ENCODE measurements around the gene TEKT5. TPM values are rescaled to one million over a fixed set of nuclear protein-coding genes. Genes with fewer than 3 reads are reported as not detected.

Gene TEKT5
- total RNA-seq, 1 experiment from 2014 or later, result not detected

- intact Hi-C loops (cut with micrococcal nuclease; ENCODE audit: unreplicated experiment), result loop anchor here (10.0 kb wide), 1 partner anchor 60 kb away; no protein-coding TSS in a partner anchor
- in situ Hi-C loops (cut with HindIII; ENCODE audit: low pct_unique_long_range_greater_than_20kb, low sequenced_read_pairs), result no loop called here
- H3K27me3 ChIP-seq (ENCODE audit: control insufficient read depth, insufficient read depth, low read length), result peaks cover 20% of the 10 kb centered on the region
- POLR2A ChIA-PET, result no interaction called here
- no peak overlapping the region for H3K4me3 ChIP-seq (ENCODE audit: low read depth in 2 of 2, low read length in 2 of 2)
- H3K4me1 ChIP-seq (ENCODE audit: control insufficient read depth, insufficient read depth, low read length), result peaks cover 4% of the 10 kb centered on the region; the same call in 1 of the 2 replicates
- H3K36me3 ChIP-seq (ENCODE audit: control insufficient read depth, insufficient read depth, low read length), result no peaks in the 10 kb centered on the region
- no peaks in the 10 kb centered on the region for H3K9me3 ChIP-seq (ENCODE audit: control insufficient read depth, insufficient read depth, low read depth, low read length)
- BruUV-seq (replicated peaks), result no TSS peak
- TF ChIP-seq POLR2AphosphoS5 (IDR thresholded peaks at IDR 0.05; ENCODE audit: low read depth, low read length) (no peak), TCF7L2 (IDR thresholded peaks at IDR 0.05; ENCODE audit: low read depth, low read length) (no peak), REST (IDR thresholded peaks at IDR 0.05; ENCODE audit: insufficient read depth in 1 of 2, low read depth in 2 of 2, low read length in 1 of 2) (no peak), SIN3A (IDR thresholded peaks at IDR 0.05; ENCODE audit: borderline replicate concordance, insufficient read depth, low read depth, low read length) (no peak), CTCF (IDR thresholded peaks at IDR 0.05) (no peak)
- no peak for ATAC-seq
- CTCF ChIA-PET, result no interaction called here
- DNase-seq (ENCODE audit: low read depth, low spot score), result no peak
- no peak overlapping the region for H3K27ac ChIP-seq (ENCODE audit: low read length)
Observed at GRCh38 chr16:10584981-10585438, 109.7 kb downstream of the TEKT5 start.

- intact Hi-C loops (cut with micrococcal nuclease; ENCODE audit: unreplicated experiment) (loop anchor here (10.0 kb wide), 1 partner anchor 58 kb away; no protein-coding TSS in a partner anchor), in situ Hi-C loops (cut with HindIII; ENCODE audit: low pct_unique_long_range_greater_than_20kb, low sequenced_read_pairs) (no loop called here)
- ChIA-PET CTCF (no interaction called here), POLR2A (no interaction called here)
- no peaks in the 10 kb centered on the region for H3K9me3 ChIP-seq (ENCODE audit: control insufficient read depth, insufficient read depth, low read depth, low read length)
- H3K4me3 ChIP-seq (ENCODE audit: low read depth in 2 of 2, low read length in 2 of 2), result no peak overlapping the region
- no peak for ATAC-seq
- no peak for DNase-seq (ENCODE audit: low read depth, low spot score)
- peaks cover 12% of the 10 kb centered on the region for H3K27me3 ChIP-seq (ENCODE audit: control insufficient read depth, insufficient read depth, low read length)
- H3K36me3 ChIP-seq (ENCODE audit: control insufficient read depth, insufficient read depth, low read length), result no peaks in the 10 kb centered on the region
- no TSS peak for BruUV-seq (replicated peaks)
- H3K27ac ChIP-seq (ENCODE audit: low read length), result no peak overlapping the region
- TF ChIP-seq TCF7L2 (IDR thresholded peaks at IDR 0.05; ENCODE audit: low read depth, low read length), result no peak
- no peak for TF ChIP-seq POLR2AphosphoS5 (IDR thresholded peaks at IDR 0.05; ENCODE audit: low read depth, low read length)
- TF ChIP-seq REST (IDR thresholded peaks at IDR 0.05; ENCODE audit: insufficient read depth in 1 of 2, low read depth in 2 of 2, low read length in 1 of 2), result no peak
- TF ChIP-seq SIN3A (IDR thresholded peaks at IDR 0.05; ENCODE audit: borderline replicate concordance, insufficient read depth, low read depth, low read length), result no peak
- TF ChIP-seq CTCF (IDR thresholded peaks at IDR 0.05), result no peak
- peaks cover 7% of the 10 kb centered on the region; the same call in 1 of the 2 replicates for H3K4me1 ChIP-seq (ENCODE audit: control insufficient read depth, insufficient read depth, low read length)
Observed at GRCh38 chr16:10583269-10583668, 111.5 kb downstream of the TEKT5 start.
